Fibroblast of the aortic adventitia (primary cell): ENCODE data around the gene CAMTA1. TPM values are rescaled to one million over a fixed set of nuclear protein-coding genes. Genes with fewer than 3 reads are reported as not detected.

ENCODE experiments used
- DNase-seq: peaks from one replicate; pipeline ENCODE4 v3.0.0-alpha.2; 2010; ENCODE audit warnings: low read depth
- H3K4me3 ChIP-seq: 2 replicates; pipeline ENCODE4 v1.5.1; 2011; ENCODE audit warnings: low read depth, mild to moderate bottlenecking, control low read depth, low read length, moderate library complexity
- CTCF ChIP-seq: IDR thresholded peaks from 2 replicates; pipeline ENCODE4 v1.5.1; 2011; ENCODE audit warnings: mild to moderate bottlenecking, low read length, control low read depth, inconsistent platforms; ENCODE audit not compliant: insufficient read depth
- total RNA-seq: library from RNA; depleted of rRNA; stranded (reverse); fragments of >200 nt; gene quantifications from 2 replicates; pipeline ENCODE4 v1.2.3, GENCODE V29; 2012; ENCODE audit warnings: low replicate concordance

The CAMTA1 gene
- total RNA-seq, 1 donor = 91.9 TPM

GRCh38 chr1:6923416-6923815 is 138.2 kb downstream of the CAMTA1 start:
- H3K4me3 ChIP-seq = no peak overlapping the region
- no peak for DNase-seq
- TF ChIP-seq CTCF = no peak

- no peak for TF ChIP-seq CTCF
- no peak for DNase-seq
- H3K4me3 ChIP-seq = no peak overlapping the region
These were observed 139.0 kb downstream of the CAMTA1 start for GRCh38 chr1:6923955-6924881.

GRCh38 chr1:6924891-6925290 is 139.6 kb downstream of the CAMTA1 start:
- H3K4me3 ChIP-seq = no peak overlapping the region
- no peak for DNase-seq
- no peak for TF ChIP-seq CTCF

GRCh38 chr1:6927626-6928025 is 142.4 kb downstream of the CAMTA1 start:
- no peak for TF ChIP-seq CTCF
- no peak for DNase-seq
- no peak overlapping the region for H3K4me3 ChIP-seq

- H3K4me3 ChIP-seq = no peak overlapping the region
- TF ChIP-seq CTCF = no peak
- no peak for DNase-seq
These were observed 143.0 kb downstream of the CAMTA1 start for GRCh38 chr1:6928106-6928885.

GRCh38 chr1:6930732-6931300 is 145.6 kb downstream of the CAMTA1 start:
- DNase-seq = no peak
- no peak for TF ChIP-seq CTCF
- no peak overlapping the region for H3K4me3 ChIP-seq
